ENCODE measurements around the gene TMEM135.
A peak's percentile ranks its signal among the peaks of the same experiment; 100 is the strongest.
"Not testable (repeated sequence)": the region's sequence is repeated elsewhere in the genome, so short reads cannot be mapped to it uniquely, and the experiment has no call there.

The TMEM135 gene

GRCh38 chr11:87020764-87021365, 16.9 kb upstream of the TMEM135 start:
- DNase-seq, result no peak

DNA sequence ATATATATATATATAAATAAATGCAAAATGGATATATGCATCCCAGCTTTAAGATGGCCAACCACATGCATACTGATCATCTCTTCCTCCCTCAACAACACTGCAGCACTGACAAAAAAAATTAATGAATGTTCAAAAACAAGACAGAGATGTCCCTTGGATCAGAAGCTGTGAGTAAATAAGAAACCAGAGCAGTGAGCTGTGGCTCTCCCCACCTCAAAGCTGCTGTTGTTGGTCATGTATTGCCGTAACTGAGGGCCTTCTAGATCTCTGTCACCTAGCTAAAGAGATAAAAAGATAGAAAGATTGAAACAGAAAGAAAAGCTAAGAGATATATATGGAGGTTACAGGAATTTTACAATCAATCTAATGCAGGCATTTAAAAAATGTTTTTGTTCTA, 15.5 kb upstream of the TMEM135 start:
- DNase-seq, result no peak

DNA sequence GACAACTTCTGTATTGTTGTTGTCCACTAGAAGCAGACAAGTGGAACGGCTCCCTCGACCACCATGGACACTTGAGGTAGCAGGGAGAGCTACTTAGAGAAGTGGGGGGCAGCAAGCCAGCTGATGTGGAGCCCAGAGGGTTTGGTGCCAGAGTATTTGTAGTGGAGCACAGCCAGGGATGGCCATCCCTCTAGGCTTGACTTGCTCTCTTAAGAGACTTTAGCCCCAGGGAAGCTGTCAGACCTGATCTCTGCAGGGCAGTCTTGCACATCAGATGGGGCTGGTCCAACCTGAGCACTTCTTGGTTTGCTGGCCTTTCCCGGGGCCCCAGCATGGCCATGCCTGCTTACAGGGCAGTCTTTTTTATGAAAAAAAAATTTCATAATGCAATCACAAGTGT, 15.0 kb upstream of the TMEM135 start:
- no peak for DNase-seq

GRCh38 chr11:87026415-87026814, 11.3 kb upstream of the TMEM135 start:
- DNase-seq, result not testable (repeated sequence)

GRCh38 chr11:87030458-87031054, 7.2 kb upstream of the TMEM135 start:
- DNase-seq, result no peak

DNA sequence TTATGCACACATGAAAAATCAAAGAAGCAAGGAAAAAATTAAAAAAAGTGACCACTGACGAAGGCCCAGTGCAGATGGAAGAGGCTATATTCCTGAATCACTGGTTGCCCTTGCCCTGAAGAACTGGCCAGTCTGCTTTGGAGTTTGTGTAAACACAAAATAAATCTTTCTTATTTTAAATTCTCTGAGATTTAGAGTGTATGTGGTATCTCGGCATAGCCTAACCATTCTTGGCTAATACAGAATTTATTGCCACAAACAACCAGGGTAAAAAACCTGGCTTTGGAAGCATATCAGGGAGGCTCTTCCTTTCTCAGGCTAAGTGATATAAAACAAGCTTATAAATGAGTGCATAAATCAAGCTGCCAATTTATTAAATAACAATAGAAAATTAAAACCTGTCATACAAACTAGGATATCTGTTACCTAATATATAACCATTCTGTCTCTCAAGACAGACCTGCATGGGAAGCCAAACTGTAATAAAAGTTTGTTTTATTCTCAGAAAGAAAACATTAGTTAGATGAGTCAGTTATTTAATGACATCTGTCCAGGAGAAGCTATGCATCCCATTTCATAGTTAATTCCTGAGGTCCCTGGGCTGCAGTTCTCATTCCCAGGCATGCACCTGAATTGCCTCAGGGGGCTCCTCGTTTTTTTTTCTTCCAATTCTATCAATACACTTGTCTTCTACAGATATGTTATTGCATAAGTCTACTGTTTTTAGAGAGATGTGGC, 6.1 kb upstream of the TMEM135 start:
- DNase-seq, result no peak

DNA sequence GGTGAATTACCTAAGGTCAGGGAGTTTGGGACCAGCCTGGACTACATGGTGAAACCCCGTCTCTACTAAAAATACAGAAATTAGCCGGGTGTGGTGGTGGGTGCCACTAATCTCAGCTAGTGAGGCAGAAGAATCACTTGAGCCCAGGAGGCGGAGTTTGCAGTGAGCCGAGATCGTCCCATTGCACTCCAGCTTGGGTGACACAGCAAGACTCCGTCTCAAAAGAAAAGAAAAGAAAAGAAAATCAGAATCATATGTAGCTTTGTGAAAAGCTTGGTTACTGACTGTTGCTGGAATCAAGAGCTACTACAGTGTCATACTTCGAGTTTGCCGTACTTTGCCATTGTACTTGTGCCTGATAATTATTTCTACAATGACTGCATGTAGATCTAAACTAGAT, 4.2 kb upstream of the TMEM135 start:
- no peak for DNase-seq

DNA sequence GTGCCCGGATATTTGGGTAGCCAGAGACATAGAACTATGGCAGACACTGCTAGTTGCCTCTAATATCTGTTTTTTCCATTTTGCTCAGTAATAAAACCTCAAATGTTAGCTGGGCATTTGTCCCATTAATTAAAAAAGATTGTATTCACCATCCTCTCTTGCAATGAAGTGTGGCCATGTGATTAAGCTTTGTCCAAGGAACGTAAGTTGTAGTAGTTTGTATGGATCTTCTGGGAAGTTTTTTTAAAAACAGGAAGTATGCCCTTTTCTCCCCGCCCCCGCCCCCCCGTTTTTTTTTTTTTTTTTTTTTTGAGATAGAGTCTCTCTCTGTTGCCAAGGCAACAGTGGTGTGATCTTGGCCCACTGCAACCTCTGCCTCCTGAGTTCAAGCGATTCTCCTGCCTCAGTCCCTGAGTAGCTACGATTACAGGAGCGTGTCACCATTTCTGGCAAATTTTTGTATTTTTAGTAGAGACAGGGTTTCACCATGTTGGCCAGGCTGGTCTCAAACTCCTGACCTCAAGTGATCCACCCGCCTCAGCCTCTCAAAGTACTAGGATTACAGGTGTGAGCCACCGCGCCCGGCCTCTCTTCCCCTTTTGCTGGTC, 1.7 kb upstream of the TMEM135 start:
- peak; percentile 54 for DNase-seq

DNA sequence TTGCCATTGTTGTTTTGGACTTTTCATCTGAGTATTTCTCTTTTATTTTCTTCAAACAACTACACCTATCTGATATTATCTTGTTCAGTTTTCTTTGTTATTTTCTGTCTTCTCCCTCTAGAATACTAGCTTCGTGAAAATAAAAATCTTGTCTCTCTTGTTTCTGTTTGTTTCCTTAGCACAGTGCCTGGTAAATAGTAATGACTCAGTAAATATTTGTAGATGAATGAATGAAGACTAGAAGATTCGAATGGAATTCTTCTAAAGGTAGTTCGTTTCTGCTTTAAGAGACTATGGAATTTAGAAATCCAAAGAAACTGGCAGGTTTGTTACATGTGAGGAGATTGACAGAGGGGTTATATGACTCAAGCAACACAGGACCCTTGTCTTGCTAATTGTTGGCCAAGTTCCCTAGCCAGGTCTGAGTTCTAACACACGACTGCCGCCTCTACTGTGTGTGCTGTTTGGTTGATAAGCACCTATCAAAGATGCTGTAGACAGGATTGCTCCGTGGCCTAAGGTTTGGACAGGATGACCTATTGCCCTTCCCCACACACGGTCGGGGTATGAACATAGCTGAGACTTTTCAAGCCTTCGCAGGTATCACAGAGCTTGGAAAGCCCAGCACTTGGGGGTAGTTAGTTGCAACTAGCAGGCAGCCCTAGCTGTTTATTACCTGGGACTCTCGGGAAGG, 831 bp upstream of the TMEM135 start:
- peak; percentile 58 for DNase-seq

DNA sequence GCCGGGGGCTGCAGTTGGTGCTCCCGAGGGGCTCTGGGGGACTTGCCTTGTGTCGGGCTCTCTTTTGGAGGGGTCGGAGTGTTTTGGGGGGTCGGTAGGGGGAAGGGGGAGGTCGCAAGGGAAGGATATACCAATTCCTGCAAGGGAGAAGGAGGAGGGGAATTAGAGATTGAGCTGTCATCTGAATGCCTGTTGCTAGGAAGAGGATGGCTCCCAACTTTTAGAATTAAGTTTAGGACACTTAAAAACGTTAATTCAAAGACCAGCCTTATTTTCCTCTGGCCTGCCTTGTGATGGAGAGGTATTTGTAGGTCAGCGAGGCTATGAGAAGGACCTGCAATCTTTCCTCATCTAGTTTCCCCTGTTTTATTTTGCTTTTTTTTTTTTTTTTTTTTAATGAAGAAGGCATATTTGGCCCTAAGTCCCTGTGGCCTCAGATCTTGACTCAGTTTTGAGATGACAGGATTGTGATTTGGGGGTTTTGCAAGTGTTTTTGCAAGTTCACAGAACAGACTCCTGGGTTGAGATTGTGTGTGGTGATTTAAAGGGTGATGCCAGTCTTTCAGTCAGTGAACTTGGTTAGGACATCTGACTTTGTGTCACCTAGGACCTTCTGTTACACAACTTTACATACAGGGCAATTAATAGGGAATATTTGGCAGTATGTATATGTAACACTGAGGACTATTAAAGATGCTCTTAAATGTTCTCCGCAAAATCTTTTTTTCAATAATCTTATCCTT, 672 bp downstream of the TMEM135 start:
- peak; percentile 7 for DNase-seq

DNA sequence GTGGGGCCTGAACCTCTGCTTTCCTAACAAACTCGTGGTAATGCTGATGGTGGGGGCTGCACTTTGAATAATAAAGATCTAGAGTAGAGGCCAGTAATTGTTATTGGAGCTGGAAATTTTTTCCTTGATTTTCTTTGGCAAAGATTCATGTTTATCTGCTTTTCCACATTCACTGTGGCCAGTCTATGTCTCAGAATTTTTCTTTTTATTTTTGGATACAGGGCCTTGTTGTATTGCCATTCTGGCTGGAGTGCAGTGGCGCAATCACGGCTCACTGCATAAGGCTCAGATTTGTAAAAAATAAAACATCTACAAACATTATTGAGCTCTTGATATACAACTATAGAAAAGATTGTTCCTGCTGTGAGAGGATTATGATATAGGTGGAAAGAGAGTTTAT, 1.6 kb downstream of the TMEM135 start:
- no peak for DNase-seq

- no peak for DNase-seq
These were observed 6.2 kb downstream of the TMEM135 start for GRCh38 chr11:87043894-87044293.

GRCh38 chr11:87046824-87047223, 9.1 kb downstream of the TMEM135 start:
- no peak for DNase-seq

- DNase-seq, result no peak
These were observed 18.4 kb downstream of the TMEM135 start for GRCh38 chr11:87056091-87056490.

- DNase-seq, result no peak
These were observed 20.0 kb downstream of the TMEM135 start for GRCh38 chr11:87057749-87058148.

DNA sequence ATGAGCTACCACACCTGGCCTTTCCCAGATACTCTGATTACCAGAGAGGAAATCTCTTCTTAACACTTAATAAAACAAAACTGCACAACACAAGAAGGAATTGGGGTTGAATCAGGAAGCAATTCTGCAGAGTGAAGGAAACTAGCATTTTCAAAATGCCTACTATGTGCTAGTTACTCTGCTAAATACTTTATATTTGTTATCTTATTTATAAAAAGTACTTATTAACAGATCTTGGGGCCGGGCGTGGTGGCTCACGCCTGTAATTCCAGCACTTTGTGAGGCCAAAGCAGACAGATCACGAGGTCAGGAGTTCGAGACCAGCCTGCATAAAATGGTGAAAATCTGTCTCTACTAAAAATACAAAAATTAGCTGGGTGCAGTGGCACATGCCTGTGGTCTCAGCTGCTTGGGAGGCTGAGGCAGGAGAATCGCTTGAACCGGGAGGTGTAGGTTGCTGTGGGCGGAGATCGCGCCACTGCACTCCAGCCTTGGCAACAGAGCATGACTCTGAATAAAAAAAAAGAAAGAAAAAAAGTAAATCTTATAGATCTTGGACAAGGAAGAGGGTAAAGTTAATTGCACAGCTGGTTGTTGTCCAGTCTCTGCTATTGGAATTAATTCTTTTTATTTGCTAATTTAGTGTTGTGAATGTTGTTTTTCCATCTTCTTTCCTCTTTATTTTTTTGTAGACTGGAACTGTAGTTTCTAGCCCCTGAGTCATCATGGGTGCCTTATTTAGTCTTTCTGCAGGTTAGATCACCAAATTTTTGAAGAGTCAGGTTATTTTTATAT, 22.1 kb downstream of the TMEM135 start:
- no peak for DNase-seq

- no peak for DNase-seq
These were observed 24.0 kb downstream of the TMEM135 start for GRCh38 chr11:87061766-87062165.

DNA sequence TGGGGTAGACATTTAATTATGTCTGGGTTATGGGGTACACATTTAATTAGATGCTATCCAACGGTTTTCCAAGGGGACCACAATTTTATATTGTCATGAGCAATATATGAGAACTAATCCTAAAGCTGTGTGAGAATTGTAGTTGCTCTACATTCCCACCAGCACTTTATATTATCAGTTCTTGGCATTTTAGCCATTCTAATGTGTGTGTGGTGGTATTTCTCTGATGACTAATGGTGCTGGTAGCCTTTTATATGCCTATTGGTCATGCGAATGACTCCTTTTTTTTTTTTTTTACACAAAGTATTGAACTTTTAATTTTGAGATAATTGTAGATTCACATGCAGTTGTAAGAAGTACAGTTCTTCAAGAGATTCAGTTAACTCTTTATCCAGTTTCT, 26.2 kb downstream of the TMEM135 start:
- DNase-seq, result no peak

DNA sequence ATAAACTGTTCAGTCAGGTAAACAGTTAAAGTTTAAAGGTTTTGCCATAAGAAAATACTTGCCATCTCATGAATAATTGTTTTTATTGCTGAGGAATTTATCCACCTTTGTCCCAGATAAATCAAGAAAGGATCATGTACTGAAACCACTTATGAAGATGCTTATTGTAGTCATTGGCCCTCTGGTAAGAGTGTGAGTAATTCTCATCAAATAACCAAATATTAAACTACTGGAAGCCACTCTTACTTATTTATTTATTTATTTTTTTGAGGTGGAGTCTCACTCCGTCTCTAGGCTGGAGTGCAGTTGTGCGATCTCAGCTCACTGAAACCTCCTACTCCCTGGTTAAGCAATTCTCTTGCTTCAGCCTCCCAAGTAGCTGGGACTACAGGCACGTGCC, 35.1 kb downstream of the TMEM135 start:
- no peak for DNase-seq

- DNase-seq, result no peak
These were observed 38.6 kb downstream of the TMEM135 start for GRCh38 chr11:87076260-87076783.

GRCh38 chr11:87076874-87077429, 39.2 kb downstream of the TMEM135 start:
- DNase-seq, result no peak
